GM12892 (cell line): ENCODE results near the gene KCNMA1.

Source experiments
- POLR2A ChIP-seq: IDR thresholded peaks from 2 replicates; pipeline ENCODE4 v1.6.1; 2011; ENCODE audit warnings: low read depth, low read length, control low read depth
- POLR2AphosphoS5 ChIP-seq: IDR thresholded peaks from 2 replicates; pipeline ENCODE4 v1.6.1; 2011; ENCODE audit warnings: low read depth, low read length, control low read depth
- TAF1 ChIP-seq: IDR thresholded peaks from 2 replicates; pipeline ENCODE4 v1.6.1; 2011; ENCODE audit warnings: low read depth, mild to moderate bottlenecking, control low read depth, low read length, borderline replicate concordance

- no peak for TF ChIP-seq POLR2A
- TF ChIP-seq POLR2AphosphoS5, result no peak
- no peak for TF ChIP-seq TAF1
These were observed 798.3 kb downstream of the KCNMA1 start for GRCh38 chr10:76839276-76839675.
